Activated CD4-positive, alpha-beta T cell treated with anti-CD3 and anti-CD28 coated beads, Interleukin-2, amount 10 ng/mL, durations not matched to agents 7 days and 5 days (primary cell): Measurements from ENCODE around the gene RPL6. TPM values are rescaled to one million over a fixed set of nuclear protein-coding genes. Genes with fewer than 3 reads are reported as not detected.

ENCODE experiments used
- CTCF ChIA-PET: fragments of 350-600 bp; sonication (Branson Sonifier 250); formaldehyde crosslinking; loops from one replicate; lab custom pipeline; 2021; ENCODE audit warnings: antibody characterized with exemption; lab: Charles Lee
- POLR2A ChIA-PET: fragments of 350-600 bp; sonication (Branson Sonifier 250); formaldehyde crosslinking; loops from one replicate; lab custom pipeline; 2021; ENCODE audit warnings: antibody characterized with exemption; lab: Charles Lee
- DNase-seq: peaks from one replicate; pipeline ENCODE4 v3.0.0-alpha.2; 2020
- H3K27ac Mint-ChIP-seq: one replicate; pipeline ENCODE4 v1.8.0; 2021; ENCODE audit warnings: mild to moderate bottlenecking, moderate library complexity, mixed read lengths
- H3K27me3 Mint-ChIP-seq: one replicate; pipeline ENCODE4 v1.8.0; 2021; ENCODE audit warnings: mixed read lengths
- H3K36me3 Mint-ChIP-seq: one replicate; pipeline ENCODE4 v1.8.0; 2021; ENCODE audit warnings: low read depth, mixed read lengths
- H3K4me1 Mint-ChIP-seq: one replicate; pipeline ENCODE4 v1.8.0; 2021; ENCODE audit warnings: mixed read lengths
- H3K4me3 Mint-ChIP-seq: one replicate; pipeline ENCODE4 v1.8.0; 2021; ENCODE audit warnings: mild to moderate bottlenecking, moderate library complexity, mixed read lengths
- H3K9me3 Mint-ChIP-seq: one replicate; pipeline ENCODE4 v1.8.0; 2021; ENCODE audit warnings: mixed read lengths
- total RNA-seq, 2 experiments: library from RNA; stranded (reverse); gene quantifications; one replicate each; pipeline ENCODE4 v1.2.3, GENCODE V29; 2021

Gene RPL6
- total RNA-seq, 2 experiments from 2014 or later: 1,236 to 1,343 TPM

DNA sequence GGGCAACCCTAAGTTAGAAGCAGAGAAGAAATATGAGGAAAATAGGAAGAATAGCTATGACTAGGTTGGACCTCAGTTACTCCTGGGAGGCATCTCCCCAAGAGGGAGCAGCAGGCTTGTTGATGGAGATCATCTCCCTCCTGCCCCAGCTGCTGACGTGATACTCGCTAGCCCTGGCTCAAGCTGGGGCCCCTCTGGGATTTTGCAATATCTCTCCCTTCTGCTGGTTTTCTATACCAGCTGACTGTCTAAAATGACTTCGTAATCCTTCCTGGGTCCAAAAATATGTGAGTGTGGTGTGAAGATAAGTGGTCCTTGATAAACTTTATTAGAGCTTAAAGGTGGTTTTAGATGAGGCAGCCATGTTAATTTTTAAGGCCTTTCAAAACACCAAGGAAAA, 22.7 kb downstream of the RPL6 start:
- Mint-ChIP-seq H3K9me3 (no peaks in the 10 kb centered on the region), H3K27me3 (peaks cover 12% of the 10 kb centered on the region), H3K36me3 (no peaks in the 10 kb centered on the region), H3K4me3 (no peak overlapping the region), H3K27ac (no peak overlapping the region), H3K4me1 (peaks cover 18% of the 10 kb centered on the region)
- no peak for DNase-seq
- POLR2A ChIA-PET: interaction anchor here (0.5 kb wide), 1 partner anchor 83 kb away, joined by 5 read pairs; no protein-coding TSS in a partner anchor
- CTCF ChIA-PET: interaction anchor here (0.5 to 6.0 kb wide), 16 partner anchors 8 to 443 kb away, joined by 3 to 37 read pairs (median 3); no protein-coding TSS in a partner anchor

DNA sequence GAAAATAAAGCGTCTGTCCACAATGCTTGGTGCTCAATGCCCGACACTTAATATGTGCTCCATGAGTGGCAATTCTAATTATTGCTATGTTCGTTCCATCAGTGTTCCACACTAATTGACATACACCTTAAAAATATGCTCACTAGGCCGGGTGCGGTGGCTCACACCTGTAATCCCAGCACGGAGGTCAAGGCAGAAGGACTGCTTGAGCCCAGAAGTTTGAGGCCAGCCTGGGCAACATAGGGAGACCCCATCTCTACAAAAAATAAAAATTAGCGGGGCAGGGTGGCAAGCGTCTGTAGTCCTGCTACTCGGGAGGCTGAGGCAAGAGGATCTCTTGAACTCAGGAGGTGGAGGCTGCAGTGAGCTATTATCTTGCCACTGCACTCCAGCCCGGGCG, 26.5 kb downstream of the RPL6 start:
- Mint-ChIP-seq H3K36me3 (peaks cover 4% of the 10 kb centered on the region), H3K9me3 (no peaks in the 10 kb centered on the region), H3K27me3 (no peaks in the 10 kb centered on the region), H3K4me1 (peaks cover 36% of the 10 kb centered on the region), H3K4me3 (peak overlapping the region; percentile 92), H3K27ac (peak overlapping the region; percentile 93)
- DNase-seq: no peak
- POLR2A ChIA-PET: no interaction called here
- CTCF ChIA-PET: no interaction called here

DNA sequence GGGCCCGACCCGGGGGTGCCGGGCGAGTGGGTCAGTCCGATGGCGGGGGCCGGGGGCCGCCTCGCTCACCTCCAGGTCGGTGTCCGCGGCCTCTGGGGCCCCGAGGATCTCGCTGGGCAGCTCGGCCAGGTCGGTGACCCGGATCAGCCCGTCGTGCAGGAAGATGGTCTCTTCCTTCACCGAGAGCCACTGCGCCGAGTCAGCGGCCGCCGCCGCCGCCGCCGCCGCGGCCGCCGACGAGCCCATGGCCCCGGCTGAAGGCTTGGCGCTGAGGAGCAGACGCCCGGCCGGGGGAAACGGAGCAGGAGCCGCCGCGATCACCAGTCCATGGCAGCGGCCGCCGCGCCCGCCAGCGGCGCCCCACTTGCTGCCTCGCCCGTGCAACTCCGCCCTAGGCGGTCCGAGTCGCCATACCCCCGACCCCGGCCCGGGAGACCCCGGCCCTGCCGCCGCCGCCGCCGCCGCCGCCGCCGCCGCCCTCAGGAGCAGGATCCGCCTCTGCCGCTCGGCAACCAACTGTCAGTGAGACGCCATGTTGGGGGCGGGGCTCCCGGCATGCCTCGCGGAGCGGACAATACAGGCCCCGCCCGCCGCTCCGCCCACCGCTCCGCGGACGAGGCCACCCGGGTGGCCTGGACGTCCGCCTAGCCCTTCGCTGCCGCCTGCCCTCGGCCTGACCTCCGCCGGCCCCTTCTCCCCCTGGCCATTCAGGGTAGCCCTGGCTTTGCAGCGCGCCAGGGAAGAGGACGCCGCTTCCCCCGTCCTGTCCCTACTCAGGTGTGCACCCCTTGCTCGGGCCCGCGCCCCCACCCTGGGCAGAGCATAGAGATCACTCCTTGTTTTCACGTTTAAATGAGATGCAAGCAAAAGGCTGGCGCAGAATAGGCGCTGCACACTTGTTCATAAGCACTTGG, 27.3 kb downstream of the RPL6 start, which contains the start of gene HECTD4:
Gene HECTD4, minus strand, starts transcription at position 549 of the 914 bp plus-strand sequence. Its CDS starts 303 bp downstream, at position 246.
- Mint-ChIP-seq H3K4me3 (peak within 1 kb of the TSS; percentile 93), H3K36me3 (peaks cover 4% of the 10 kb centered on the region), H3K4me1 (peaks cover 32% of the 10 kb centered on the region), H3K27me3 (no peaks in the 10 kb centered on the region), H3K27ac (peak within 1 kb of the TSS; percentile 93), H3K9me3 (no peaks in the 10 kb centered on the region)
- DNase-seq: peak; percentile 95
- POLR2A ChIA-PET: no interaction called here
- CTCF ChIA-PET: no interaction called here

DNA sequence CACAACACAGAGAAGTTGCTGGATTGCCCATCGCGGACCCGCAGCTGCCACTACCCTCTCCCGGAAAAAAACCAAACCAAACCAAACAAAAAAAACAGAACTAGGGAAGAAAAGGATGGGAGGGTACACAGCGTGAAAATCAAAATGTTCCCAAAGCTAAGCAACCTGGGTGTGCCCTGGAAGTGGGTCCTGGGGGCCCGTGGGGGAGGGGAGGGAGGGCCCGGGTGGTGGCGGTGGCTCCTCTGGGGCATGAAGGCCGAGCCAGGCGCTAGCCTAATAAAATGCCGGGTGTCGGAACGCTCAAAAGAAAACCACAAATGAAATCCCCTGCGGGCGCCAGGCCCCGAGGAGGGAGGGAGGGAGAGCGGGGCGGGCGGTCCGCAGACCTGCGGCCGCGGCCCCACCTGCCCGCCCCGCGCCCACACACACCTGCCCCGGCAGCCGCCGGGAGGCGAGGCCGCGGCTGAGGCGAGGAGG, 28.0 kb downstream of the RPL6 start:
- ChIA-PET CTCF (interaction anchor here (0.9 kb wide), 1 partner anchor 518 kb away, joined by 3 read pairs; no protein-coding TSS in a partner anchor), POLR2A (no interaction called here)
- Mint-ChIP-seq H3K4me1 (peaks cover 26% of the 10 kb centered on the region), H3K4me3 (peak overlapping the region; percentile 93), H3K27me3 (no peaks in the 10 kb centered on the region), H3K36me3 (peaks cover 4% of the 10 kb centered on the region), H3K9me3 (no peaks in the 10 kb centered on the region), H3K27ac (peak overlapping the region; percentile 90)
- peak; percentile 32 for DNase-seq

- ChIA-PET CTCF (interaction anchor here (0.9 kb wide), 1 partner anchor 518 kb away, joined by 3 read pairs; no protein-coding TSS in a partner anchor), POLR2A (no interaction called here)
- Mint-ChIP-seq H3K4me3 (peak overlapping the region; percentile 93), H3K36me3 (peaks cover 4% of the 10 kb centered on the region), H3K4me1 (peaks cover 24% of the 10 kb centered on the region), H3K9me3 (no peaks in the 10 kb centered on the region), H3K27me3 (no peaks in the 10 kb centered on the region), H3K27ac (peak overlapping the region; percentile 90)
- no peak for DNase-seq
Observed at GRCh38 chr12:112380663-112381405, 28.6 kb downstream of the RPL6 start.

- no peak for DNase-seq
- CTCF ChIA-PET: interaction anchor here (2.1 kb wide), 1 partner anchor 12 kb away, joined by 7 read pairs; no protein-coding TSS in a partner anchor
- Mint-ChIP-seq H3K27me3 (no peaks in the 10 kb centered on the region), H3K4me1 (peaks cover 10% of the 10 kb centered on the region), H3K9me3 (no peaks in the 10 kb centered on the region), H3K27ac (no peak overlapping the region), H3K4me3 (no peak overlapping the region), H3K36me3 (no peaks in the 10 kb centered on the region)
- POLR2A ChIA-PET: no interaction called here
Observed at GRCh38 chr12:112375105-112375504, 34.3 kb downstream of the RPL6 start.

DNA sequence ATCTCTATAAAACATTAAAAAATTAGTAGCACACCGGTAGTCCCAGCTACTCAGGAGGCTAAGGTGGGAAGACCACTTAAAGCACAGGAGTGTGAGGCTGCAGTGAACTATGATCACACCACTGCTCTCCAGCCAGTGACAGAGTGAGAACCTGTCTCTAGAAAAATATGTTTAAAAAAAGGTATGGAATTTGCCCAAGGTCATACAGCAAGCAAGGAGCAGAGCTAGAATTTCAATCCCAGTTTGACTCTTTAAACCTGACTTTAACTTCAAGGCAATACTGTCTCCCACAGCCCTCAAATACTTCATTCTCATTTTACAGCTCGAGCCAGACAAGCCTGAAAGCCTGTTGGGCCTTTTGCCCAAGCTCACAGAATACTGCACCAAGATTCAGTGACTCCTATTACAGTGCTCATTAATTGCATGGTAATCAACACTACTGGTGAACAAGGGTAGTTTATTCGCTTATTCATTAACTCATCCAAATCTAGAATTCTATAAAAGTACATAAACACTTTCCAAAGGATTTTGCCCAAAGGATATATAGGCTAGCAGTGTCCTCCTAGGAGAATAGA, 35.2 kb downstream of the RPL6 start:
- DNase-seq: no peak
- Mint-ChIP-seq H3K4me3 (no peak overlapping the region), H3K27ac (no peak overlapping the region), H3K36me3 (no peaks in the 10 kb centered on the region), H3K4me1 (peaks cover 6% of the 10 kb centered on the region), H3K27me3 (no peaks in the 10 kb centered on the region), H3K9me3 (no peaks in the 10 kb centered on the region)
- CTCF ChIA-PET: interaction anchor here (2.1 kb wide), 1 partner anchor 13 kb away, joined by 7 read pairs; no protein-coding TSS in a partner anchor
- POLR2A ChIA-PET: no interaction called here

GRCh38 chr12:112370868-112371510, 38.4 kb downstream of the RPL6 start:
- ChIA-PET CTCF (no interaction called here), POLR2A (no interaction called here)
- H3K27me3 Mint-ChIP-seq: no peaks in the 10 kb centered on the region
- no peak for DNase-seq
- no peaks in the 10 kb centered on the region for H3K9me3 Mint-ChIP-seq
- H3K27ac Mint-ChIP-seq: no peak overlapping the region
- H3K36me3 Mint-ChIP-seq: no peaks in the 10 kb centered on the region
- peaks cover 5% of the 10 kb centered on the region for H3K4me1 Mint-ChIP-seq
- H3K4me3 Mint-ChIP-seq: no peak overlapping the region

DNA sequence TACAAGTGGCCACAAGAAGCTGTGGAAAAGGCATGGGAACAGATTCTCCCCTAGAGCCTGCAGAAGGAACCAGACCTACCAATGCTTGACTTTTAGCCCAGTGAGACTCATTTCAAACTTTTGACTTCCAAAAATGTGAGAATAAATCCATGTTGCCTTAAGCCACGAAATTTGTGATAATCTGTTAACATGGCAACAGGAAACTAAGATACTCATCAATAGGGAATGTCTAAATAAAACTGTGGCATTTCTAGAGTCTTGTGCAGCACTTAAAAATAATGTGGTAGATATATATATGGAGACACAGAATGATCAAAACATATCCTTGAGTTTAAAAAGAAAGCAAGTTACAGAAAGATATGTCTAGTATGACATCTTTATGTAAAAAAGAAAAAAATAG, 39.2 kb downstream of the RPL6 start:
- CTCF ChIA-PET: interaction anchor here (0.6 kb wide), 1 partner anchor 9 kb away, joined by 3 read pairs; no protein-coding TSS in a partner anchor
- Mint-ChIP-seq H3K4me3 (no peak overlapping the region), H3K9me3 (no peaks in the 10 kb centered on the region), H3K4me1 (peaks cover 7% of the 10 kb centered on the region), H3K27me3 (no peaks in the 10 kb centered on the region), H3K36me3 (no peaks in the 10 kb centered on the region), H3K27ac (no peak overlapping the region)
- no peak for DNase-seq
- POLR2A ChIA-PET: no interaction called here

- ChIA-PET POLR2A (no interaction called here), CTCF (no interaction called here)
- DNase-seq: no peak
- Mint-ChIP-seq H3K27me3 (no peaks in the 10 kb centered on the region), H3K4me1 (peaks cover 7% of the 10 kb centered on the region), H3K27ac (no peak overlapping the region), H3K9me3 (no peaks in the 10 kb centered on the region), H3K4me3 (no peak overlapping the region), H3K36me3 (no peaks in the 10 kb centered on the region)
Observed at GRCh38 chr12:112368856-112369255, 40.5 kb downstream of the RPL6 start.

DNA sequence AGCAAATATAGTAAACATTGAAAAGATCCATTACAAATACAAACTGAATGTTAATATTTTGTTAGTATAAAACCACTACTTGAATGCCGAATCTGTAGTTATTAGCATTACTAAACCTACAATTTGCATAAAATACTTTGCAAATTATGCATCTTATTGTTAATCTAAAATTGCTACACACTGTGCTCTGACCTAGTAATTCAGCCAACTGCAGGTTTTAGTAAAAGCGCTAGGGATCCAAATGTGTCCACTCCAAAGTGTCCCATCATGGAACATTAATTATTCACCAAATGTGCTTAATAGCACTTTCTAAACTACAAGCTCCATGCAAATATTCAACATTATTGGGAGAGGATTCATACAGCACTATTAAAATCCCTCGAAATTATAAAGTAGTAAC, 41.4 kb downstream of the RPL6 start:
- H3K27me3 Mint-ChIP-seq: no peaks in the 10 kb centered on the region
- H3K4me1 Mint-ChIP-seq: peaks cover 7% of the 10 kb centered on the region
- ChIA-PET POLR2A (no interaction called here), CTCF (no interaction called here)
- H3K36me3 Mint-ChIP-seq: no peaks in the 10 kb centered on the region
- H3K4me3 Mint-ChIP-seq: no peak overlapping the region
- no peak for DNase-seq
- no peak overlapping the region for H3K27ac Mint-ChIP-seq
- no peaks in the 10 kb centered on the region for H3K9me3 Mint-ChIP-seq

GRCh38 chr12:112362310-112362709, 47.1 kb downstream of the RPL6 start:
- H3K27ac Mint-ChIP-seq: no peak overlapping the region
- CTCF ChIA-PET: interaction anchor here (0.6 kb wide), 1 partner anchor 67 kb away, joined by 3 read pairs; no protein-coding TSS in a partner anchor
- peaks cover 2% of the 10 kb centered on the region for H3K4me1 Mint-ChIP-seq
- H3K4me3 Mint-ChIP-seq: no peak overlapping the region
- DNase-seq: no peak
- H3K27me3 Mint-ChIP-seq: no peaks in the 10 kb centered on the region
- no peaks in the 10 kb centered on the region for H3K36me3 Mint-ChIP-seq
- POLR2A ChIA-PET: no interaction called here
- no peaks in the 10 kb centered on the region for H3K9me3 Mint-ChIP-seq
